Renal cortical epithelial cell (primary cell): ENCODE results near the gene PEX6. TPM values are rescaled to one million over a fixed set of nuclear protein-coding genes. Genes with fewer than 3 reads are reported as not detected.

Experiments used
- DNase-seq: peaks from one replicate; pipeline ENCODE4 v3.0.0-alpha.2; 2011; ENCODE audit warnings: low read depth
- total RNA-seq: library from RNA; depleted of rRNA; stranded (reverse); fragments of >200 nt; gene quantifications from 2 replicates; pipeline ENCODE4 v1.2.3, GENCODE V29; 2014

Gene PEX6
- total RNA-seq, 1 donor from 2014 or later = 80.8 TPM

DNA sequence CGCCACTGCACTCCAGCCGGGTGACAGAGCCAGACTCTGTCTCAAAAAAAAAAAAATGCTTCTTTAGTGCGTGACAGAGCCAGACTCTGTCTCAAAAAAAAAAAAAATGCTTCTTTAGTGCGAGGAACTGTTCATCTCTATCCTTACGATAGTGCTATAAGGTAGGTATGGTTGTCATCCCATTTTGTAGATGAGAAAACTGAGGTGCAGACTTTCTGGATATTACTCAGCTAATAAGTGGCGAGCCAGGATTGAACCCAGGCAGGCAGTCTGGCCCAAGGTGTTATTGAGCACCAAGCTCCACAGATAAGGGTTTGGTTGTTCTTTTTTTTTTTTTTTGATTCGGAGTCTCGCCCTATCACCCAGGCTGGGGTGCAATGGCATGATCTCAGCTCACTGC, 22.9 kb upstream of the PEX6 start:
- DNase-seq = no peak

DNA sequence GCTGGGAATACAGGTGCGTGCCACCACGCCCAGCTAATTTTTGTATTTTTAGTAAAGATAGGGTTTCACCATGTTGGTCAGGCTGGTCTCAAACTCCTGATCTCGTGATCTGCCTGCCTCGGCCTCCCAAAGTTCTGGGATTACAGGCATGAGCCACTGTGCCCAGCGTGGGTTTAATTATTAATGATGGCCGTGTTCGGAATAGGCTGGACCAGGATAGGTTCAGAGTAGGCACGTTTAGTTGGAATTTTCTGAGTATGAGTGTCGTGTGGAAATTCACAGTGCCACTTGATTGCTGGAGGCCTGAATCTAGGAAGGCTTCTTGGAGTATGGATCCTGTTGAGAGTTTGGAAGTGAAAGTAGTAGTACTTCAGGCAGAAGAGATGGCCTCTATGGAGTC, 19.2 kb upstream of the PEX6 start:
- DNase-seq = peak; percentile 39

DNA sequence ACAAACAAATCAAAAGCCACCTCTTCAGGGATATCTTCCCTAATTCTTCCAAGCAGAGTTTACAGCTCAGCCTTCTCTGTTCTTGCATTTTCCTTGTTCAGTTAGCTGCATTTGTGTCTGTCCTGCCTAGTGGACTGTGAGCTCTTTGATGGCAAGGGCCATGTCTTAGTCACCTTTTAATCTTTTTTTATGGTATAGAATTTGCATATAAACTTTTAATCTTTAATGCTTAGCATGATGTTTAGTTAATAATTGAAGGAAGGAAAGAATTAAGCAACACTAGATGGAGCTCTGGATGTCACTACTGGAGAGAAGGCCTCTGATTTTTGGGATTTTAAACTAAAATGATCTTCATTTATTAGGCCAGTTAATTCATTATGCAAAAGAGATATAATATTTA, 17.5 kb upstream of the PEX6 start:
- DNase-seq = peak; percentile 45

- no peak for DNase-seq
These were observed 14.5 kb upstream of the PEX6 start for GRCh38 chr6:42993445-42993844.

GRCh38 chr6:42989923-42990322, 10.9 kb upstream of the PEX6 start:
- DNase-seq = no peak

- DNase-seq = no peak
These were observed 9.6 kb upstream of the PEX6 start for GRCh38 chr6:42988486-42989020.

GRCh38 chr6:42987533-42988451, 8.8 kb upstream of the PEX6 start:
- no peak for DNase-seq

DNA sequence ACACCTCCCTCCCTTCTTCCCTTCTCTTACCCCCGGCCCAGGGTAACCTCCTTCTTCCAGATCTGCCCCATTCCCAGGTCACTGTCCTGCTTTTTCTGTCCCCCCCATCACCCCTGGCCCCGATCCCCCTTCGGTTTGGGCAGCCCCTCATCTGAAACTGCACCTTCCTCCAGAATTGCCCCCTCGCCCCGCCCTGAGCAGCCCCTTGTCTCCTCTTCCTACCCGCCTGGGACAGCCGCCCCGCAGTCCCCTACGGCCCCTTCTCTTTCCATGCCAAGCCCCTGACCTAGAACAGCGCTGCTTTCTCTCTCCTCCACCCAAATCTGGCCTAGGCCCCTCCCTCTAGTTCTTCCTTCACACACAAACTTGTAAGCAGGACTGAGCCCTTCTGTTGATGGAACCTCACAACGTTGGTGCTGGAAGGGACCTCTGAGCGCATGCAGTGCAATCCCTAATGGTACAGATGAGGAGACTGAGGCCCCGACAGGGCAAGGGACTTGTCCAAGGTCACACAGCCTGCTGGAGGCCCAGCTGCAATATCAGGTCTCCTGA, 6.0 kb upstream of the PEX6 start:
- DNase-seq = no peak

GRCh38 chr6:42984001-42984923, 5.3 kb upstream of the PEX6 start, which contains the start of gene PPP2R5D:
Gene PPP2R5D (plus strand): TSS chr6:42984570. CDS start chr6:42984678, 108 bp downstream.
- peak; percentile 98 for DNase-seq

GRCh38 chr6:42981836-42982235, 2.9 kb upstream of the PEX6 start:
- DNase-seq = no peak

DNA sequence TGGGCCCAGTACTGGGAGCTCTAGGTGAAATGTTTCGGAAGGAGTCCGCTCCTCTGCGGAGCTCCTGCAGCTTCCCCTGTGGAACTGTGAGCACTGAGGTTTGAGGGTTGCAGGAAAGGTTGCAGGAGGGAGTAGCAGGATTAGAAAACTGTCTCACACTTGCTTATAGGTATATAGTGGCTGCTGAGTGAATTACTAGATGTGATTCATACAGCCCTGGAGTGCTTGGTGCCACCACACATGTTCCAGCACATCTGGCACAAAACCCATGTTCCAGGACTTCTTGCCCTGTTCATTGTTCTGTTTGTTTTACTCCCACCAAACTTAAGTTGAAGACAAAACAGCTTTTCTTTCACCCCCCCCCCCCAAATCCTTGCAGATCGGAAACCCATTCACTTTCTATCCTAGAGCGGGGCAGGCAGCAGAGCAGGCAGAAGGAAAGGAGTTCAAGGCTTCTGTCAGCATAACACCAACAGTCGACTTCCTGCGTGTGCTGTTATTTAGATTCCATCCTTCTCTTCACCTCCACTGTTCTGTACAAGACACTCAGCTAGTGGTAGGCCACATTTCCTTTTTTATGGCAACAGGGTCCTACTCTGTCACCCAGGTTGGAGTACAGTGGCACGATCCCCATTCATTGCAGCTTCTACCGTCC, 669 bp upstream of the PEX6 start:
- peak; percentile 43 for DNase-seq

GRCh38 chr6:42978487-42978838, 518 bp downstream of the PEX6 start:
- no peak for DNase-seq

DNA sequence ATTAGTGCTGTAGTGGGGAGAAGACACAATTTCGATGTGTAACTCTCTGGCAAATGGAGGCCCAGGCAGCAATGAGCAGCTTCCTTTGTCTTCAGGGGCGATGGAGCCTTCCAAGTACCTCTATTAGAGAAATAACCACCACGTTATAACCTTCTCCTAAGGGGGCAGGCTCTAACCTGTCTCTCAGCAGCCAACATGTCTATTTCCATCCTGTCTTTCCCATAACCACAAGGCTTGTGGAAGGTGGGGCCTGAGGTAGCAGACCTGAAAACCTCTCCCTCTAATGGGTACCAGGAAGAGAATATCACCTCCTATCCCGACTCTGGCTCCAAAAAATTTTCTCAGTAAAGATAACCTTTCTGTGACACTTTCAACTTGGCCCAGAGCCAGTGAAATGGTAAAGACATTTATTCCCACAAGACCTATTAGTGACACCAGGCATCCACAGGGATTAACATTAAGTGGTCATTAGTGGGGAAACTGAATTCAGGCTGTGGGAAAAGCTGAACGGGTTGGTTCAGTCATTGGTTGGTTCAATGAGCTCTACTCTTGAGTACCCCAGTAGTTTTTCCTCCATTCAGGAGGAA, 4.0 kb downstream of the PEX6 start:
- DNase-seq = no peak

- no peak for DNase-seq
These were observed 5.1 kb downstream of the PEX6 start for GRCh38 chr6:42973926-42974325.

DNA sequence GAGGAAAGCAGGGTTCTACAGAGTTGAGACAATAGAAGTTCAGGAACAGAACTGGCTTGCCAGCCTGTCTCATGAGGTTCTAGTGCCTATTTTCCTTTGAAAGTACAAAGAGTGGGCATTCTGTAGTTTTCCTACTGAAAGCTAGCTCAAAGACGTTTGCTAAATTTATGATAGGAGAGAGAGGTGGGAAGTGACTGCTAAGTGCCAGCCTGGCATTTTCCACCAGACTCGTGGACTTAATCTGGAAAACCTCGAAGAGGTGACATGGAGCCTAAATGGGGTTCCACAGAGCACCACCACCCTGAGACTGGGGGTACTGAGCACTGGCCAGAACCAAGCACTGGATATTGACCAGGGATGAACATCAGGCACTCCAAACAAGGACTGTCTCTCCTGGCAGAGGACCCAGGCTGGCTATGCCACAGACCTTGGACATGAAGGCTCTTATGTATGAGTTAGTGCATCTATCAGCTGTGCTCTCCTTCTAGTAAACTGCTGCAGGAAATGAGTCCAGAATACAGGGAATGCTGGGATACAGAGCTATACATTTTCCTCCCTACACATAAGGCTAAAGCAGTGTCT, 7.1 kb downstream of the PEX6 start:
- DNase-seq = no peak

DNA sequence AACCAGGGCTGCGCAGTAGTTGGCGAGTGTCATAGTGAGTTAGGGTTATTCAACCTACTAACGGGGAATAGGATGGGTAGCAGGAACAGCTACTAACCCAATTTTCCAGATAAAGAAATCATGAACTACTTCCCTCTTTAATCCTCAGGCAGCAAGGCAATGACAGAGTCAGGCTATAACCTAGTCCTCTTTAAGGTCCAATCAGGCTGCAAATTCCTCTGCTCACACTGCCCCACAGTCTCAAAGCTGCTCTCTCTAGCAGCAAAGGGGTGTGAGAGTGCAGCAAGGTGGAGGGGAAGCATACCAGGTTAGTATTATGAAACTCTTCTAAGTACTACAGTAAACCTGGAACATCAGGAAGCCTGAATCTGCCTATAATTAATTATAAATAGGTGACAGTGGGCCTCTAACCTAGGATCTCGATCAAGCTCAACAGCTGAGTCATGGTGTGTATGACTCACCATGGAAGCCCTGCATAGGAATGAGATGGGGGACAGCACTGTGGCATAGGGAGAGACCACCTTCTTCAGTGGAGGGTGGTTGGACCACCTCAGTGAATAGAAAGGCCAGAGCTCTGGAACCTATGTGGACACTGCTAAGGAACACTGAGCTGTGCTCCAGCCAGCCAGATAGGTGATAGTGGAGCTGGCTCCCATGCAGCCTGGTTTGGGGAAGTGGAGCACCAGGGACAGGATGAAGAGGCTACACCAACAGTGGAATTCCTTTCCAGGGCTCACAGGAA, 7.9 kb downstream of the PEX6 start:
- peak; percentile 69 for DNase-seq

GRCh38 chr6:42969934-42970333, 9.0 kb downstream of the PEX6 start:
- no peak for DNase-seq

GRCh38 chr6:42969431-42969830, 9.6 kb downstream of the PEX6 start:
- DNase-seq = no peak

GRCh38 chr6:42968783-42969182, 10.2 kb downstream of the PEX6 start:
- no peak for DNase-seq

GRCh38 chr6:42968126-42968701, 10.8 kb downstream of the PEX6 start:
- DNase-seq = no peak
